ENCODE measurements around the gene CHRNA9. TPM values are rescaled to one million over a fixed set of nuclear protein-coding genes. Genes with fewer than 3 reads are reported as not detected.

The CHRNA9 gene
- total RNA-seq, 1 donor from 2014 or later = not detected

DNA sequence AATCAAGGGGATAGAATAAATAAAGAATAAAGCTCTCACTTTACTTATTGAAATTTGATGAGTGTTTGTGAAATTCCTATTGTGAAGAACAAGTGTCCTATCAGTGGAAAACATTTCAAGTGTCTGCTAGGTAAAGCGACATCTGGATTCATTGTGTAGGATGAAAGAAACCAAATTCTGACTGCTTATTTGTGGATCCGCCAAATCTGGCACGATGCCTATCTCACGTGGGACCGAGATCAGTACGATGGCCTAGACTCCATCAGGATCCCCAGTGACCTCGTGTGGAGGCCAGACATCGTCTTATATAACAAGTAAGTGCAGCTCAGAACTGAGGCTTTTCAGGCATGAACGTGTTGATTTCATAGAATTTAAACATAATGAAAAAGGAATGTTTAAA is 1.9 kb downstream of the CHRNA9 start:
- no peak for DNase-seq (ENCODE audit: low spot score)

DNA sequence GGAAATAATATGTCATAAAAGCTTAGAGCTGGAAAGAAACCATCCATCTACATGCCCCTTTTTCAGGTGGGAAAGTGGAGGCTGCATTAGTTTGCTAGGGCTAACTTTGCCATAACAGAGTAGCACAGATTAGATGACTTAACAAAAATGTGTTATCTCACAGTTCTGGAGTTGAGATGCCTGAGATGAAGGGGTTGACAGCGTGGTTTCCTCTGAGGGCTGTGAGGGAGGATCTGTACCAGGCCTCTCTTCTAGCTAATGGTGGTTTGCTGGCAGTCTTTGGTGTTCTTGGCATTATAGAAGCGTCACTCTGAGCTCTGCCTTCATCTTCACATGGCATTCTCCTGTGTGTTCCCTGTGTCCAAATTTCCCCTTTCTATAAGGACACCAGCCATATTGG is 2.4 kb downstream of the CHRNA9 start:
- DNase-seq (ENCODE audit: low spot score) = no peak

GRCh38 chr4:40340030-40340429 is 4.9 kb downstream of the CHRNA9 start:
- DNase-seq (ENCODE audit: low spot score) = no peak

GRCh38 chr4:40347472-40347871 is 12.3 kb downstream of the CHRNA9 start:
- DNase-seq (ENCODE audit: low spot score) = no peak

- no peak for DNase-seq (ENCODE audit: low spot score)
Observed at GRCh38 chr4:40348000-40348399, 12.9 kb downstream of the CHRNA9 start.

GRCh38 chr4:40349561-40350198 is 14.5 kb downstream of the CHRNA9 start:
- DNase-seq (ENCODE audit: low spot score) = no peak

GRCh38 chr4:40350627-40351227 is 15.6 kb downstream of the CHRNA9 start:
- no peak for DNase-seq (ENCODE audit: low spot score)

- no peak for DNase-seq (ENCODE audit: low spot score)
Observed at GRCh38 chr4:40354158-40354557, 19.0 kb downstream of the CHRNA9 start.

- DNase-seq (ENCODE audit: low spot score) = no peak
Observed at GRCh38 chr4:40355131-40355530, 20.0 kb downstream of the CHRNA9 start.

DNA sequence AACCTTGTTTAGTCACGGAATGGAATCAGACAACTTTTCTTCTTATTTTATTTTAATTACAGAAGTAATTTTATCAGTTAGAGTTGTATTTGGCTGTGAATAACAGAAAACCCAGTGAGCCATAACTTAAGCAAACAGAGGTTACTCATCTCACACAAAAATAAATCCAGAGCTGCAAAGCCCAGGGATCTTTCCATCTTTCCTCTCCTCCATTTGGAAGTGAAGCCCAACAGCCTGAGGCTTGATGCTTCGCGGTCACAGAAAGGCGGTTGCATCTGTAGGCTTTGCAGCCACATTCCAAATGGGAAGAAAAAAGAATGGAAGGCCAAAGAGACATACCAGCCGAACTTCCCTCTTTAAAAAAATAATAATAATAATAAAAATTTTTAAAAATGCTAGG is 22.6 kb downstream of the CHRNA9 start:
- DNase-seq (ENCODE audit: low spot score) = no peak

DNA sequence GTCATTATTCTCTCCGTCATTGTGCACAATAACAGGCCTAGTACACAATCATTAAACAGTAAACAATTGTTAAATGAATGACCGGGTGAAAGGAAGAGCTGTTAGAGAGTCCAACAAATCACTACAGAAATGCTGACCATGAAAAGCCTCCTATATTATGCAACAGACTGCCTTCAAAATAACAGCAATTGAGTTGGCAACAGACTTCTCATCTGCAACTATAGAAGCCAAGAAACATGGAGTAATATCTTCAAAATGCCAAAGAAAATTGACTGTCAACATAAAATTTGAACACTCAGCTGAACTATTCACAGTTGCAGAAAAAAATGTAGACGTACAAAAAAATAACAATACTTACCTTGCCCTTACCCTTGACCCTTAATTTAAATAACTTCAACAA is 26.2 kb downstream of the CHRNA9 start:
- no peak for DNase-seq (ENCODE audit: low spot score)

GRCh38 chr4:40363382-40363920 is 28.3 kb downstream of the CHRNA9 start:
- peak; percentile 46 for DNase-seq (ENCODE audit: low spot score)

DNA sequence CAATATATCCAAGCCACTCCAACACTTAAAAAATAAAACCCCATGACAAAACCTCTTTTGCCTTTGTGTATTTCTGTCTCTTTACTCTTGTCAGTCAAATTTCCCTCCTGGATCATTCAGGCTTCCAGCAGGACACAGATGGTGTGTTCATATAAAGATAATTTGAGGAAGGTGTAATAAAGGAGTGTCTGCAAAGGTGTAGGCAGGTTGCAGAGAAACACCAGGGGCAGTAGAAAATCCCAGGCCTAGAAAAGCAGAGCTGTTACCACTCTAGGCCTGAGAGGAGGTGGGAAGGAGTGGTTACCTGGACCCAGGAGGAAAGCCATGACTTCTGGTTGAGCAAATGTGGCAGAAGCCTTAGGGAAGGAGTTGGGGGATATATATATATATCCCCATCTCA is 28.8 kb downstream of the CHRNA9 start:
- no peak for DNase-seq (ENCODE audit: low spot score)

GRCh38 chr4:40365766-40366165 is 30.6 kb downstream of the CHRNA9 start:
- no peak for DNase-seq (ENCODE audit: low spot score)

GRCh38 chr4:40367451-40367850 is 32.3 kb downstream of the CHRNA9 start:
- DNase-seq (ENCODE audit: low spot score) = no peak

GRCh38 chr4:40369437-40370274 is 34.5 kb downstream of the CHRNA9 start:
- DNase-seq (ENCODE audit: low spot score) = no peak

- no peak for DNase-seq (ENCODE audit: low spot score)
Observed at GRCh38 chr4:40372651-40373050, 37.5 kb downstream of the CHRNA9 start.

DNA sequence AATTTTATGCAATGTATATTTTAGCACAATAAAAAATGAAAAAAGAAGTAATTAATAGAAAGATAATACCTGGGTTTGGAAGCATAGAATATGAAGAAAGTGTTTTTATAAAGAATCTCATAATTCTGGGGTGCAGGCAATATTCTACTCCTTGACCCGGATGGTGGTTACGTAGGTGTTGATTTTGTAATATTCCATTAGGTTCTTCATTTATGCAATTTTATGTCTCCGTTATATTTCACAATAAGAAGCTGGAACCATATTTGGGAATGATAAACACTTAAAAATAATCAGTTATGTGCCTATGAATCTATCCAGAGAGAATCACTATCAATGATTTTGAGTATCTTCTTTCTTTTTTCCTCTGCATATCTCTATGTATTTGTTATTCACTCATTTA is 38.5 kb downstream of the CHRNA9 start:
- DNase-seq (ENCODE audit: low spot score) = no peak

GRCh38 chr4:40375095-40375494 is 40.0 kb downstream of the CHRNA9 start:
- no peak for DNase-seq (ENCODE audit: low spot score)

- no peak for DNase-seq (ENCODE audit: low spot score)
Observed at GRCh38 chr4:40375620-40376019, 40.5 kb downstream of the CHRNA9 start.

GRCh38 chr4:40377512-40378365 is 42.6 kb downstream of the CHRNA9 start:
- no peak for DNase-seq (ENCODE audit: low spot score)

DNA sequence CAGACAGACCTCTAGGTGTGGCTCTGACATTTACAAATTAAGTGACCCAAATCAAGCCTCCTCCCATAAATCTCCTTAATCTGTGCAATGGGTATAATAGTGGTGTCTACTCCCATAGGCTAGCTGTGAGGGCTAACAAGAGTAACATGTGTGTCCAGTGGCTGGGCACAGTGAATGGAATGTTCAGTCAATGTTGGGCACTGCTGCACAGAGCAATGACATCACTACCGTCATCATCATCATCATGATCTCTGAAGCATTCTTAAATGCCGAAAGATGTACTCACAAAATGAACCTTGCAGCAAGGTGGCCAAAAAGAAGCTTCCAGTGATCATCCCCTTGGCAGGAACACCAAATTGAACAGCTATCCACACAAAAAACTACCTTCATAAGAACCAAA is 43.5 kb downstream of the CHRNA9 start:
- no peak for DNase-seq (ENCODE audit: low spot score)
